ENCODE measurements around the gene R3HDM4.

Gene R3HDM4

DNA sequence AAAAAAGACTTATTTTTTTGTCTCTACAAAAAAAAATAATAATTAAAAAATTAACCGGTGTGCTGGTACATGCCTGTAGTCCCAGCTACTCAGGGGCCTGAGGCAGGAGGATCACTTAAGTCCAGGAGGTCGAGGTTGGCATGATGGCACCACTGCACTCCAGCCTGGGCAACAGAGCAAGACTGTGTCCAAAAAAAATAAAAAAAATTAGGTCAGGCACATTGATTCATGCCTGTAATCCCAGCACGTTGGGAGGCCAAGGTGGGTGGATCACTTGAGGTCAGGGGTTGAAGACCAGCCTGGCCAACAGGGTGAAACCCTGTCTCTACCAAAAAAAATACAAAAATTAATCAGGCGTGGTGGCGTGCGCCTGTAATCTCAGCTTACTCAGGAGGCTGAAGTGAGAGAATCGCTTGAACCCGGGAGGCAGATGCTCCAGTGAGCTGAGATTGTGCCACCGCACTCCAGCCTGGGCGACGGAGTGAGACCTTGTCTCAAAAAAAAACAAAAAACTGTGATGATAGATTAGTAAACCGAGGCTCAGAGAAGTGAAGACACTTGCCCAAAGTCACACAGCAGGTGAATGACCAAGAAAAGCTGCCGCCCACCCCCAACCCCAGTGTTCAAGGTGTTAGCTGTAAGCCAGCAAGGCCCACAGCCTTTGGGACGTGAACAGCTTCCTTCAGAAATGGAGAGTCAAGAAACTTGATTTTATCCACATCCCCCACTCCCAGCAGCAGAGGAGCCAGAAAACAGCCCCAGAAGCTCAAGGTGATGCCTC lies 10.4 kb downstream of the R3HDM4 start:
- no peaks in the 10 kb centered on the region for H3K9me3 Mint-ChIP-seq
- no peaks in the 10 kb centered on the region for H3K27me3 Mint-ChIP-seq
- no peak overlapping the region for H3K27ac Mint-ChIP-seq
- DNase-seq: no peak
- CTCF ChIA-PET: interaction anchor here (0.6 to 0.9 kb wide), 3 partner anchors 8 to 480 kb away, joined by 3 read pairs; no protein-coding TSS in a partner anchor
- no peak overlapping the region for H3K4me3 Mint-ChIP-seq
- H3K36me3 Mint-ChIP-seq: peaks cover 24% of the 10 kb centered on the region
- H3K4me1 Mint-ChIP-seq: peaks cover 45% of the 10 kb centered on the region

DNA sequence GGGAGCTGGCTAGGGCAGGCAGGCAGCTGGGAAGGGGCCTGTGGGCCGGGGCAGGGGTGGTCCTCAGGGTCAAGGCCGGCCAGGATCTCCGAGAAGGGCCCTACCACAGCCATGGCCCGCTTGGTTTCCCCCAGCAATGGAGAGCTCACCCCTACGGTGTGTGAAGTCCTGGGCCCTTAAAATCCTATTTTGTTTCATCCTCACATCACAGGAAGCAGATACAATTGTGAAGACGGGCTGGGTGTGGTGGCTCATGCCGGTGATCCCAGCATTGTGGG lies 11.0 kb downstream of the R3HDM4 start:
- Mint-ChIP-seq H3K27ac (no peak overlapping the region), H3K9me3 (no peaks in the 10 kb centered on the region), H3K27me3 (no peaks in the 10 kb centered on the region), H3K36me3 (peaks cover 26% of the 10 kb centered on the region), H3K4me1 (peaks cover 39% of the 10 kb centered on the region), H3K4me3 (no peak overlapping the region)
- CTCF ChIA-PET: interaction anchor here (0.9 kb wide), 1 partner anchor 22 kb away, joined by 3 read pairs; no protein-coding TSS in a partner anchor
- DNase-seq: no peak

DNA sequence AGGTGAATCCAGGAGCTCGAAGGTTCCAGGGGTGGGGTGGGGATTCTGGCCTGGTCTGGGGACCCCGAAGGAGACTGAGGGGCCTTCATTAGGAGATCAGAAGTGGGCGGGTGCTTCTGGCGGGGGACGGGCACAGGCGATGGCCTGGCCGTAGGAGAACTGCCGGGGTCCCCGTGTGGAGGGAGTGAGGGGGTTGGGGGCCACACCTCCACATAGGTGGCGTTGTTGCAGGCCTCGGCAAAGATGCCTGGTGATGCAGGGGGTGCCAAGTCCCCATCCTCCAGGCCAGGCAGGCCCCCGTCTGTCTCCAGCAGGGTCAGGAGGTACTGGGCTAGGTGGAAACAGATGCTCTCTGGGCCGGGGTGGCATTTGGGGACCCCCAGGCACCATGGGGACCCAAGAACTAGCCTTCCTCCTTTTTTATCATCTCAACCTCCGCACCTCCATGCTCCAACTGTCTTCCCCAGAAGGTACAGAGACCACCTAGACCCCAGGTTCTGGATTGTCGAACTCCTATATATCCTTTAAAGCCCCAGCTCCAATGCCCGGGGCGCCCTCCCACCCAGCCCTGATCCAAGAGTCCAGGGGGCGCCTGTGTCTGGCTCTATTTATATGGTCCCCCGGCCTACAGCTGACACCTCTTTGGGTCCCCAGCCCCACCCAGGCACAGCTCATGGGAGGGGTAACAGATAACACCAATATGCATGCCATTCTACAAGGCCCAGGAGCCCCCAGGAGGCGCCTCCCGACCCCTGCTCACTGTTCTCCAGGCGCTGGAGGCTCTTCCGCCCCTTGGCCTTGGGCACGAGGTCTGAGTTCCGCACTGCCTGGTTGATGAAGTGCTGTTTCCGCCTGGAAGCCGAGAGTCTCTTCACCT lies 11.6 kb downstream of the R3HDM4 start:
- Mint-ChIP-seq H3K27ac (no peak overlapping the region), H3K4me1 (peaks cover 33% of the 10 kb centered on the region), H3K36me3 (peaks cover 30% of the 10 kb centered on the region), H3K9me3 (no peaks in the 10 kb centered on the region), H3K27me3 (no peaks in the 10 kb centered on the region), H3K4me3 (no peak overlapping the region)
- CTCF ChIA-PET: no interaction called here
- DNase-seq: no peak

DNA sequence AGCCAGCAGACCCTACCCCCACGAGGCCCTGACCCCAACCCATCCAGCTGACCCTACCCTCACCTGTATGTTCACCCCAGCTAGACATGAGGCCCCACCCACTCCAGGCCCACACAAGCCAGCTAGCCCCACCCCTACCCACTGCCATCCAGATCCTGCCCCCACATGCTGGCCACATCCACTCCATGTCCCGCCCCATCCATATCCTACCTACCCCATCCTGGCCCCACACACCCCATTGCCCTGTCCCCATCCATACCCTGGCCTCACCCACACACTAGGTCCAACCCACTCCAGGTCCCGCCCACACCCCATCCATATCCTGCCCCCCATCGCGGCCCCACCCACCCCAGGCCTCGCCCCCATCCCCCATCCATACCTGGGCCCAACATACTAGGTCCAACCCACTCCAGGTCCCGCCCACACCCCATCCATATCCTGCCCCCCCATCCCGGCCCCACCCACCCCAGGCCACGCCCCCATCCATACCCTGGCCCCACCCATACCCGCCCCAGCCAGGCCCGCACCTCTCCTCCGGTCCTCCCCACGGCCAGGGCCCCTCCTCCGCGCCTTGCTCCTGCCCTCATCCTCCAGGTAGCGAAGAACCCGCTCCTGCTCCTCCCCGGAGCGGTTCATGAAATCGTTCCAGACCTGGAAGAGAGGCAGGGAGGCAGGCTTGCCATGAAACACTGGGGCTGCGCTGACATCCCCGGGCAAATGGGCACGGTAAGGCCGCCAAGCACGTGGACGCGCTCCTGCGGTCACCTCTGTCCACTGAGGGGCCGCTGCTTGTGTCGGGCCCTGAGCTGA lies 12.5 kb downstream of the R3HDM4 start:
- peaks cover 24% of the 10 kb centered on the region for H3K4me1 Mint-ChIP-seq
- no peak overlapping the region for H3K27ac Mint-ChIP-seq
- DNase-seq: peak; percentile 61
- CTCF ChIA-PET: no interaction called here
- H3K4me3 Mint-ChIP-seq: no peak overlapping the region
- H3K36me3 Mint-ChIP-seq: peaks cover 34% of the 10 kb centered on the region
- H3K27me3 Mint-ChIP-seq: no peaks in the 10 kb centered on the region
- H3K9me3 Mint-ChIP-seq: no peaks in the 10 kb centered on the region

DNA sequence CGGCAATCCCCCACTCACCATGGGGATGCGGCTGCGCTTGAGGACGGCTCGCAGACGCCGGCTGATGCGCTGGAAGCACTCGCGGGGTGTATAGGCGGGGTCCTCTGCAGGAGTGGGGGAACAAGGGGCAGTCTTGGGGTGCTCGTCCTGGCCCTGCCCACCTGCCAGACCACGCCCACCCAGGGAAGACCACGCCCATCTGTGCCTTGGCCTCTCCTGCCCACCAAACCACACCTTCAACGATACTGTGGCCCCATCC lies 13.0 kb downstream of the R3HDM4 start:
- Mint-ChIP-seq H3K36me3 (peaks cover 34% of the 10 kb centered on the region), H3K9me3 (no peaks in the 10 kb centered on the region), H3K27me3 (no peaks in the 10 kb centered on the region), H3K4me1 (peaks cover 20% of the 10 kb centered on the region), H3K27ac (no peak overlapping the region), H3K4me3 (no peak overlapping the region)
- CTCF ChIA-PET: no interaction called here
- DNase-seq: no peak

DNA sequence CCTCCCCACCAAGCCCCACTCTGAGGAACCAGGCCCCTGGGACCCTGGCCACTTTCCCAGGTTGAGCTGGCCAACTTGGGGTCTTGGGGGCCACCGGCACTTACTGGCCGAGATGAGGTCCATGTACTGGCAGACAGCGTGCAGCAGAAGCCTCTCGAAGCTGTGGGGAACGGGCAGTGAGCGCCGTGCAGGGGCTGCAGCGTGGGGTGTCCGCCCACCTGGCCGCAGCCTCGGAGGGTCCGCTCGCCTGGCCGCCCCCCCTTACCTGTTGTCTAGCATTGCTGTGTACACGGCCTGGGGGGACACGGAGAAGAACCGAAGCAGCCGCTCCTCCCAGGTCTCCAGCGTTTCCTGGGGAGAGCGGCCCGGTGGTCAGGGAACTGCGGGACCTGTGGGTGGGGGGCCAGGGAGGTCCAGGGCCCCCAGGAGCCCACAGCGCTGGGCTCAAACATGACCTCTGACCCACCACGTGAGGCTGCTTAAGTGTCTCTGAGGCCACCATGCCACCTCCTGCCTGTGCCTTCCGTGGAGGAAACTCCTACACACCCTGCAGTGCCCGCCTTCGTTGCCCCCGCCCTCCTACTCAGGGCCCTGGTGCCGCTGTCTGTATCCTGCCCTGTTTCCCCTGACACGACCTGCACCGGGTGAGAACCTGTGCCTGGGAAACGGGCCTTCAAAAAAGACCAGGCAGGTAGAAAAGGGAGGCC lies 13.5 kb downstream of the R3HDM4 start:
- no peak for DNase-seq
- Mint-ChIP-seq H3K9me3 (no peaks in the 10 kb centered on the region), H3K27me3 (no peaks in the 10 kb centered on the region), H3K4me3 (no peak overlapping the region), H3K4me1 (peaks cover 18% of the 10 kb centered on the region), H3K36me3 (peaks cover 33% of the 10 kb centered on the region), H3K27ac (no peak overlapping the region)
- CTCF ChIA-PET: no interaction called here

DNA sequence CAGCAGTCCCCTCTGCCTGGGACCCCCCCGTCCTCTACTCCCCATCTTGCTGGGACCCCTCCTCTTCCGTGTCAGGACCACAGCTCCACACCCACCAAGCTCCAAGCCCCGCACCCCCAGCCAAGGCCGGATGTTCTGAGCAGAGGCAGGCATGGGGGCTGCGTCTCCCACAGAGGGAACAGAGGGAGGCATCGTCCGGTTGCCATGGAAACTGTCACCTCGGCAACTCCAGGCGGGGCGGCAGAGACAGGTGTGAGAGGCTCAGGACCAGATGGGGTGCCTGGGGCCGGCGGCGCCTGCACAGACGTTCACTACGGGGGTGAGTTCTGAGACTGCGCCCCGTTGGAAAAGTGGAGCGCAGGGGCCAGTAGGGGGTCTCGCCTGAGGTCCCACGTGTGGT lies 14.4 kb downstream of the R3HDM4 start:
- H3K4me3 Mint-ChIP-seq: no peak overlapping the region
- no peaks in the 10 kb centered on the region for H3K9me3 Mint-ChIP-seq
- no peak overlapping the region for H3K27ac Mint-ChIP-seq
- H3K36me3 Mint-ChIP-seq: peaks cover 28% of the 10 kb centered on the region
- peak; percentile 65 for DNase-seq
- H3K4me1 Mint-ChIP-seq: peaks cover 19% of the 10 kb centered on the region
- CTCF ChIA-PET: no interaction called here
- no peaks in the 10 kb centered on the region for H3K27me3 Mint-ChIP-seq

DNA sequence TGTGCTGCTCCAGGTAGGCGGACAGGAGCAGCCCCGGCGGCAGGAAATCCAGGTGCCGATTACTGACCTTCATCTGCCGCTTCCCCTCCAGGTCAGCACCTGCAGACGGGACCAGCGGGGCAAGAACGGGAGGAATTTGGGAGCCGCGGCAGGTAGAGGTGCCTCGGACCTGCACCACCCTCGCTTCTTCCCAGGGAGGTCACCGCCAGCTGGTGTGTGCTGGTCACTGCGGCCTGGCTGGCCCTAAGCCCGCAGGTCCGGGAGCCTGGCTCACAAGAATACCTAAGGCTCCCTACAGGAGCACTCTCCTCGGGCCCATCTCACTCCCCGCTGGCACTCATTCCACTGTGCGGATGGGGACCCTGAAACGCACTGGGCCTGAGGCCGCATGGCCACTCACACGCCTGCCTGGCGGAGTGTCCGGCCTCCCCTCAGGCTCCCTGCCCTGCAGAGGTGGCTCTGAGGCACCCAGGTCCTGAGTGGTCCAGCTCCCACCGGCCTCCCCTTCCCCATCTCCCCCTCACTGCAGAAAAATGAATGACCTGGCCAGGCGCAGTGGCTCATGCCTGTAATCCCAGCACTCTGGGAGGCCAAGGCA lies 15.5 kb downstream of the R3HDM4 start:
- Mint-ChIP-seq H3K27ac (no peak overlapping the region), H3K9me3 (no peaks in the 10 kb centered on the region), H3K36me3 (peaks cover 28% of the 10 kb centered on the region), H3K4me1 (peaks cover 24% of the 10 kb centered on the region), H3K4me3 (no peak overlapping the region), H3K27me3 (no peaks in the 10 kb centered on the region)
- DNase-seq: no peak
- CTCF ChIA-PET: no interaction called here

DNA sequence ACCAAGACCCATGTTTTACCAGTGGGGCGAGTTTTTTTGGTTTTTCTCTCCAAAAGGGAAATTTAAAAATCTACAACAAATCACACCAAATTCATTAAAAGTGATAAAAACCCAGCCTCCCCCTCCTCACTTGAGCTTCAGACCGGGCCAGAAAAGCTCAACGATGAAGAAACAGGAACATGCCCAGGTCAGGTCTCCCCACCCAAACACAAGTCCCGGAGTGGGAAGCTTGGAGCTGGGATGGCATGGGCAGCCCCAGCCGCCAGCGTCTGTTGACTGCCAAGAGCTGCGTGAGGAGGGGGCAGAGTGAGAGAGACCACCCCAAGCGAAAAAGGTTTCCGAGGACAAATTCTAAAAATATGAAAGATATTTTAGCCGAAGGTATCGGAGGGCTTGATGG lies 16.0 kb downstream of the R3HDM4 start:
- DNase-seq: no peak
- no peaks in the 10 kb centered on the region for H3K9me3 Mint-ChIP-seq
- CTCF ChIA-PET: no interaction called here
- no peak overlapping the region for H3K27ac Mint-ChIP-seq
- H3K4me1 Mint-ChIP-seq: peaks cover 27% of the 10 kb centered on the region
- H3K4me3 Mint-ChIP-seq: no peak overlapping the region
- no peaks in the 10 kb centered on the region for H3K27me3 Mint-ChIP-seq
- peaks cover 30% of the 10 kb centered on the region for H3K36me3 Mint-ChIP-seq

DNA sequence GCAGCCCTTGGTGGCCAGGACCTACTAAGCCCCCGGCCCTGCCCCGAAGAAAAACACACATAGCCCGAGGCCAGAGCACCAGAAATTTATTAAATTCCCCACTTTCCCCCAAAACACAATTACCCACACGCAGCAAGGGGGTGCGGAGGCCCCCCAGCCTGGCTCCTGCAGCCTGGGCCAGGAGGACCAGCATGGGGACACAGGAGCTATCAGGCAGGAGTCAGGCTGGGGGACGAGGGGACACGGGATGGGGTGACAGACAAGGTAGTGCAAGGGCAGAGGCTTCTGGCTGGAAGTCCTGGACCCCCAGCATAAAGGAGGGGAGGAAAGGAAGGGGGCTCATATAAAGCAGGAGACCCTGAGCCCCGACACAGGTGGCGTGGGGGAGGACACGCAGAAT lies 16.6 kb downstream of the R3HDM4 start:
- CTCF ChIA-PET: no interaction called here
- H3K4me3 Mint-ChIP-seq: no peak overlapping the region
- H3K27ac Mint-ChIP-seq: no peak overlapping the region
- H3K9me3 Mint-ChIP-seq: no peaks in the 10 kb centered on the region
- no peaks in the 10 kb centered on the region for H3K27me3 Mint-ChIP-seq
- peaks cover 29% of the 10 kb centered on the region for H3K4me1 Mint-ChIP-seq
- H3K36me3 Mint-ChIP-seq: peaks cover 29% of the 10 kb centered on the region
- no peak for DNase-seq

DNA sequence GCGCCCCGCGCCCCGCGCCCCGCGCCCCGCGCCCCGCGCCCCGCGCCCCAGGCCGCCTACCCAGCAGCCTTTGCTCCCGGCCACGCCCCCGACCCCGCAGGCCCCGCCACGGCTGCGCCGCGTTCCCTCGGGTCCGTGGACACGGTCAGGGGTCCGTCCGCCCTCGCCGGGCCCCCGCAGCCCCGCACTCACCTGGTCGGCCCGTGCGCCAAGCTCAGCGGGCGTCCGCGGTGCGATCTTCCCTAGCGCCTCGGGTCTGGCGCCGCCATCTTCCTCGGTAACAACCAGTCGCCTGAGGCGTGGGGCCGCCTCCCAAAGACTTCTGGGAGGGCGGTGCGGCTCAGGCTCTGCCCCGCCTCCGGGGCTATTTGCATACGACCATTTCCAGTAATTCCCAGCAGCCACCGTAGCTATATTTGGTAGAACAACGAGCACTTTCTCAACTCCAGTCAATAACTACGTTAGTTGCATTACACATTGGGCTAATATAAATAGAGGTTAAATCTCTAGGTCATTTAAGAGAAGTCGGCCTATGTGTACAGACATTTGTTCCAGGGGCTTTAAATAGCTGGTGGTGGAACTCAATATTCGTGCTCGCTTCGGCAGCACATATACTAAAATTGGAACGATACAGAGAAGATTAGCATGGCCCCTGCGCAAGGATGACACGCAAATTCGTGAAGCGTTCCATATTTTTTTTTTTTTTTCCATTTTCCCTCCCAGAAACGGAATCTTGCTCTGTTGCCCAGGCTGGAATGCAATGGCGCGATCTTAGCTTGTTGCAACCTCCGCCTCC lies 19.9 kb downstream of the R3HDM4 start, which contains the start of the genes MED16 and RNU6-9:
MED16 (minus strand) TSS at position 294 of the 796 bp plus-strand sequence. CDS start 2,056 bp downstream, outside the sequence.
RNU6-9 (plus strand) TSS at position 591 of the 796 bp plus-strand sequence.
- no peaks in the 10 kb centered on the region for H3K9me3 Mint-ChIP-seq
- peak within 1 kb of the TSS; percentile 98 for H3K27ac Mint-ChIP-seq
- CTCF ChIA-PET: interaction anchor here (1.0 to 1.9 kb wide), 3 partner anchors 14 to 30 kb away, joined by 3 to 7 read pairs (median 4); no protein-coding TSS in a partner anchor
- peak; percentile 93 for DNase-seq
- peaks cover 34% of the 10 kb centered on the region for H3K36me3 Mint-ChIP-seq
- H3K4me1 Mint-ChIP-seq: peaks cover 24% of the 10 kb centered on the region
- H3K27me3 Mint-ChIP-seq: no peaks in the 10 kb centered on the region
- peak within 1 kb of the TSS; percentile 92 for H3K4me3 Mint-ChIP-seq

DNA sequence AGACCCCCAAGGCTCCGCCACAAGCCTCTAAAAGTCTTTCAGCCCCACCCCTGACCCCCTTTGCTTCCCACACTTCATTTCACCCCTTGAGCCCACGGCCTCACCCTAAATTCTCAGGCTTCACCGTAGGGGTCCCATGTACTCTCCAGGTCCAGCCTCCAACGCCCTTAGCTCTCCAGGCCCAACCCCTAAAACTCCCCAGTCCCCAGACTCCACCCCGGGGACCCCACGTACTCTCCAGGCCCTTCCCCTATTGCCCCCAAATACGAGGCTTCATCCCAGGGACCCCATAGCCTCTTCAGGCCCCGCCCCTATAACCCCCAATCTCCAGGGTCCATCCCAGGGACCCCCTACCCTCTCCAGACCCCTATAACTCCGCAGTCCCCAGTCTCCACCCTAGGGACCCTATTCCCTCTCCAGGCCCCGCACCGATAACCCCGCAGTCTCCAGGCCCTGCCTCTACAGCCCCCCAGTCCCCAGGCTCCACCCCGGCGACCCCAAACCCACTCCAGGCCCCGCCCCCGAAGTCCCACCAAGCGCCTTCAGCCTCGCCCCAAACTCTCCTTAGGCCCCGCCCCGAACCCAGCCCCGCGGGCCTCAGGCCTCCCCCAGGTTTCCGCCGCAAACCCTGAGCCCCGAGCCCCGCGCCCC lies 20.7 kb downstream of the R3HDM4 start:
- peaks cover 33% of the 10 kb centered on the region for H3K36me3 Mint-ChIP-seq
- H3K27ac Mint-ChIP-seq: peak overlapping the region; percentile 84
- H3K27me3 Mint-ChIP-seq: no peaks in the 10 kb centered on the region
- peaks cover 24% of the 10 kb centered on the region for H3K4me1 Mint-ChIP-seq
- no peaks in the 10 kb centered on the region for H3K9me3 Mint-ChIP-seq
- peak; percentile 75 for DNase-seq
- H3K4me3 Mint-ChIP-seq: peak overlapping the region; percentile 81
- CTCF ChIA-PET: interaction anchor here (1.3 to 1.9 kb wide), 2 partner anchors 15 to 29 kb away, joined by 4 to 7 read pairs; no protein-coding TSS in a partner anchor
